Lung microvascular endothelial cell (primary cell): ENCODE measurements around the gene KRTAP4-8. TPM values are rescaled to one million over a fixed set of nuclear protein-coding genes. Genes with fewer than 3 reads are reported as not detected.
"Not testable (repeated sequence)": the region's sequence is repeated elsewhere in the genome, so short reads cannot be mapped to it uniquely, and the experiment has no call there.

ENCODE experiments used
- DNase-seq, 2 donors: peaks; one replicate each; pipeline versions ENCODE4 v3.0.0 to v3.0.0-alpha.2; 2010; ENCODE audit warnings: low read depth in 2 of 2
- total RNA-seq: library from RNA; depleted of rRNA; stranded (reverse); fragments of >200 nt; gene quantifications from 2 replicates; pipeline ENCODE4 v1.2.1, GENCODE V29; 2014

KRTAP4-8 gene
- not detected in 2 replicates for total RNA-seq

- no peak for DNase-seq
Observed at GRCh38 chr17:41098042-41098441, at the start of gene KRTAP4-8. Gene KRTAP4-8, minus strand, starts transcription at chr17:41098142. Its CDS starts 58 bp downstream, at chr17:41098084.

GRCh38 chr17:41145261-41145660 lies 47.3 kb upstream of the KRTAP4-8 start:
- DNase-seq = no peak

- no peak for DNase-seq
Observed at GRCh38 chr17:41144846-41145245, 46.9 kb upstream of the KRTAP4-8 start.

- DNase-seq = no peak
Observed at GRCh38 chr17:41141361-41141760, 43.4 kb upstream of the KRTAP4-8 start.

- DNase-seq = peak in 1 of 2 donors; percentile 30
Observed at GRCh38 chr17:41140360-41141131, 42.6 kb upstream of the KRTAP4-8 start, which contains the start of gene KRTAP4-6. Gene KRTAP4-6, minus strand, starts transcription at chr17:41140544. Its CDS starts 57 bp downstream, at chr17:41140487.

- not testable (repeated sequence) for DNase-seq
Observed at GRCh38 chr17:41139865-41140264, 41.9 kb upstream of the KRTAP4-8 start.

- DNase-seq = no peak
Observed at GRCh38 chr17:41133880-41134735, 36.2 kb upstream of the KRTAP4-8 start.

- no peak for DNase-seq
Observed at GRCh38 chr17:41131979-41132378, 34.0 kb upstream of the KRTAP4-8 start.

GRCh38 chr17:41127371-41127770 lies 29.4 kb upstream of the KRTAP4-8 start:
- no peak for DNase-seq

GRCh38 chr17:41126412-41126811 lies 28.5 kb upstream of the KRTAP4-8 start:
- DNase-seq = no peak

- DNase-seq = no peak
Observed at GRCh38 chr17:41125064-41125463, 27.1 kb upstream of the KRTAP4-8 start.

- not testable (repeated sequence) for DNase-seq
Observed at GRCh38 chr17:41123991-41124371, 26.0 kb upstream of the KRTAP4-8 start, which contains the start of gene KRTAP4-12. Gene KRTAP4-12, minus strand, starts transcription at chr17:41124182. Its CDS starts 60 bp downstream, at chr17:41124122.

GRCh38 chr17:41123292-41123990 lies 25.5 kb upstream of the KRTAP4-8 start:
- not testable (repeated sequence) for DNase-seq

GRCh38 chr17:41121742-41122141 lies 23.8 kb upstream of the KRTAP4-8 start:
- no peak for DNase-seq

GRCh38 chr17:41119696-41120690 lies 22.1 kb upstream of the KRTAP4-8 start:
- peak; percentile 25 to 62 for DNase-seq

GRCh38 chr17:41118721-41119120 lies 20.8 kb upstream of the KRTAP4-8 start:
- DNase-seq = no peak

GRCh38 chr17:41117846-41118386 lies 20.0 kb upstream of the KRTAP4-8 start, which contains the start of gene KRTAP4-11:
Gene KRTAP4-11, minus strand, starts transcription at chr17:41118373. Its CDS starts 58 bp downstream, at chr17:41118315.
- not testable (repeated sequence) for DNase-seq

- DNase-seq = no peak
Observed at GRCh38 chr17:41116297-41116696, 18.4 kb upstream of the KRTAP4-8 start.

GRCh38 chr17:41111151-41111885 lies 13.4 kb upstream of the KRTAP4-8 start:
- no peak for DNase-seq
